GM21360 (cell line): Measurements from ENCODE around the gene GORASP1.

Experiments used
- ATAC-seq: cut with Tn5 transposase; IDR thresholded peaks from one replicate; pipeline ENCODE4 v1.9.1; 2021; ENCODE audit warnings: mild to moderate bottlenecking, moderate library complexity; ENCODE audit not compliant: unreplicated experiment

GORASP1 gene

GRCh38 chr3:39126532-39127071, 19.2 kb upstream of the GORASP1 start:
- ATAC-seq: no peak

DNA sequence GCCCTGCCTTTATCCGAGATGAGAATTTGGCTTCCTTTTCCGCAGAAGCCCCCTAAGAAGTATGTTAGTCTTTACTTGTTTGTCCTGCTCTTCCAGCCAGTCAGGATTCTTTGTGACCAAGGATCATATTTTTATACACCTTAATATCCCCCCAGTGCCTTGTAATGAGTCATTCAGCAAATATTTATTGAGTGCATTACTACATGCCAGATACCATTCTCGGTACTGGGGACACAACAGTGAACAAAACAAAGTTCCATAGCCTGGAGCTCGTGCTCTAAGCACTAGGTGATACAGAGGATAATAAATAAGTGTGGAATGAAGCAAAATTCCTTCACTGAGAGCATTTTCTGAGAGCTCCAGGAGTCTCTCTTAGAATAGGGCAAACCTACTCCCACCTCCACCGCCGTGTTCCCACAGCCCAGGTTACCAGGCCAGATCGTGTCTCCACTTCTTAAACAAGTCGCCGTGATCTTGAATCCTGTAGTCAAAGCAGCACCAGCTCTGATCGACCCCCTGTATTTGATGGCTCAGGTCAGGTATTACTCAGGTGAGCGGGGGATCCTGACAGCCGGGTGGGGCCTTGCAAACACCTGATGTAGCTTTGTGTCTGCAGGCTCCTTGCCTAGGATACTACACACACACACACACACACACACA, 18.5 kb upstream of the GORASP1 start:
- no peak for ATAC-seq

DNA sequence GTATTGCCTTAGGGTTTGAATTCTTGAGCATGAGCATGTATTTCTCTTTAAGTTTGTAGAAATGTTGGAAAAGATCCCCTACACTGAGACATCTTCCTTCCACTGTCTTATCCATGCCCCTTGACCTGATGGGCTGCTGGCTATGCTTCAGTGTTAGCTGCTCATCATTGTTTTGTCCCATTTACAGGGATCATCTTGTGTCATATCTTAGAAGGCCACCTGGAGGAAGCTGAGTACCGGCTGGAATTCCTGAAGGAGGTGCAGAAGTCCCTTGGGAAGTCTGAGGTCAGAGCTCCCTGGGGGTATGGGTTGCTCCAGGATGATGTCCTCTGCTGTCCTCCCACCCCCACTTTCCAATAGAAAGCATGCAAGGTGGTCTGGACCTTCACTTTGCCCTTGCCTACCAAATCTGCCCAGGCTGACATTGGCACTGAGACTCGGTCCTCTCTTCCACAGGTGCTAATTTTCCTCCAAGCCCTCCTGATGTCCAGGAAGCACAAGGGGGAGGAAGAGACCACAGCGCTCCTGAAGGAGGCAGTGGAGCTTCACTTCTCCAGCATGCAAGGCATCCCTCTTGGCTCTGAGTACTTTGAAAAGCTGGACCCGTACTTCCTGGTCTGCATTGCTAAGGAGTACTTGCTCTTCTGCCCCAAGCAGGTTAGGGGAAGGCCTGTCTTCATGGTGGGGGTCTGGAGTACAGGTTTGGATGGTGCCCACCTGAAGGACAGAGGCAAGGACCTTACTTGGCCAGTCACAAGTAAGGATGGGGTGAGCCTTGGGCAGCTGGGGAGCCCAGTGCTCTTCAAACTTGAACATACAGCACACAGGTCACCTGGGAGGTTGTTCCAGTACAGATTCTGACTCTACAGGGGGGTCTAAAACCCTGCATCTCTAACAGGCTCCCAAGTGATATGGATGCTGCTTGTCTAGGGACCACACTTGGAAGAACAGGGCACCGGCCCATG, 17.7 kb upstream of the GORASP1 start:
- ATAC-seq: no peak

DNA sequence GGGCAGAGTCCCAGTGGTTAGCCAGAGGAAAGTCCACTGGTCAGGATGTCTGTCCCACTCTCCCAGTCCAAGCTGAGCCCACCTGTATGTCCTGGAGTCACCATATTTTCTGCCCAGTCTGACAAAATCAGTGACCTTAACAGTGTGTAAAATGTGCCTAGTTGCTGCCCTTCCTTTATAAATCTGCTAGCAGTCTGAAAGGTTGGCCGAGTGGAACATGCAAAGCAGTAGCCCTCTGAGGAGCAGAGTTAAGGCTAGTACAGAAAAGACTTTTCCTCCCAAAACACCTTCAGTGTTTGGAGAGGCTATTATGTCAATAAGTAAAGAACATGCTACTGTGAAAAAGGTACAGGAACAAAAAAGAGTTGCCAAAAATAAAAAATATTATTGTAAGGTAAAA, 15.4 kb upstream of the GORASP1 start:
- peak; percentile 60 for ATAC-seq

DNA sequence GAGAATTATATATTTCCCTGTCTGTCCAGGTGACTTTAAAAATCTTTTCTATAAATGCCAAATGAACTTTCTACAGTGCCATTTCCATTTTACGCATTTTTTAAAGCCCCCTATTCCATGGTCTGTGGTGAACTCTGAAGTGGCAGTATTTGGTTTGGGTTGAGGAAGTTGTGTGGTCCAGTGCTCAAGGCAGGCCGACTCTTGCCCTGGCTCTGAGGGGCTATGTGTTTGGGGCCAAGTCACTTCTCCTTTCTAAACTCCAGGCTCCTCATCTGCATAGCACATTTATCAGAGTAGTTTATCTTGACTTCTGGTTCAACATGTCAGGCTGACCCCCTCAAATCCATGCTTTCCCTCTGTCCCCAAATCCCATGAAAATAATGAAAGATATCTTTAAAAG, 14.2 kb upstream of the GORASP1 start:
- no peak for ATAC-seq

DNA sequence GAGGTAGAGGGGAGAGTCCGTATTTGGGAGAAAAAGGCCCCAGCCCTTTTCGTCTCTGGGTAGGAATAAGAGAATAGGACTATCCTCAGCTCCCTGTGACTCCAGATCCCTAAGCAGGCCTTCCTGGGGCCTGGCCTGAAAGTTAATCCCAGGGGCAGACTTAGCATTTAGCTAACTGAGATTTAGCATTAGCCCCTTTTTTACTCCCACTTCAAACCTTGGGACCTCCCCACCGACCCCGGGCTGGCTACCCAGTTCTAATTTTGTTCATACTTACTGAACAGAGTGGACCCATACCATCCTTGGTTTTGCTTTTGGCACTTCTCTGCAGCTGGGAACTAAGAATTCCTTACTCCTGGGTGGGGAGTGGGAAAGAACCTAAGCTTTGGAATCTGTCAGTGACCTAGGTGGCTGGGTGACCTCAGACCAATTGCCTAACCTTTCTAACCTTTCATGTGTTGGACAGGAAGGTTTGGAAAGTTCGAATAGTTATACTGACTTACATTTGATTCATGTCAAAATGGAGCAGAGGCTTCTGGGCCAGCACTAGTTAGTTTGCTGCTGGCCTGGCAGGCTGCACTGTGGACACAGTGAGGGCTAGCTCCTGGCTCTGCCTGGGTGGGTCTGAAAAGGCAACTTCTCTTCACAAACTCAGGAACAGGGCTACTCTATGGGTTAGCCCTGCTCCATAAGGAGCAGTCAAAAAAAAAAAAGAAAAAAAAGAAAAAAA, 11.7 kb upstream of the GORASP1 start:
- no peak for ATAC-seq

DNA sequence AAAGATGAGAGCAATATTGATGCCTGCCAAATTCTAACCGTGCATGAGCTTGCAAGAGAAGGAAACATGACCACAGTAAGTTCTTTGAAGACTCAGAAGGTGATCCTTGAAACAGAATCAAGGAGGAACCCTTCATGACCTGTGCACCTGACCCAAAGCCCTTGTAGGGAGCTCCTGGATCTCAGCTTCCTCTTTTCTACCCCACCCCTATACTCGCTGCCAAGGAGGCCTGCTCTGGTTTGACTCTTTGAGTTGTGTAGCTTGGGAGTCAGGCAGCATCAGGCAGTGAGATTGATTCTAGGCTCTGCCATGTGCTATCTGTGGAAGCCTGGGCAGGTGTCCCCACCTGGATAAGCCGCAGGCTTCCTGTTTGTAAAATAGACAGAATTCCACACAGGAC, 10.7 kb upstream of the GORASP1 start:
- ATAC-seq: no peak

DNA sequence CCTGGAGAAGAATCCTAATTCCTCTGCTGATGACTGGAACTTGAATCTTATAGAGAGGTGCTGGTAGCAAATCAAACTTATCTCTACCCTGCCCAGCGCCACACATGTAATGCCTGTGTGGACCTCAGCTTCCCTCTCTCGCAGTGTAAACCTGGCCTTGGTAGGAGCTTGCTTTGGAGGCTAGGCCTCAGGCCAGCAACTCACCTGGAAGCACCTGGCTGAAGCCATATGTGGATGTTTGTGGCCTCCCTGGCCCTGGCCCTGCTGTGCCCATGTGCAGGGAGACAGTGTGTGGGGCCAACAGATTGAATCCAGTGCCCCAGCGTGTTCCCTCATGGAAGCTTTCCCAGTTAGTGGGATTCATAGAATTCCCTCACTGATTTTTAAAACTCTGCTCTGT, 8.4 kb upstream of the GORASP1 start:
- ATAC-seq: no peak

DNA sequence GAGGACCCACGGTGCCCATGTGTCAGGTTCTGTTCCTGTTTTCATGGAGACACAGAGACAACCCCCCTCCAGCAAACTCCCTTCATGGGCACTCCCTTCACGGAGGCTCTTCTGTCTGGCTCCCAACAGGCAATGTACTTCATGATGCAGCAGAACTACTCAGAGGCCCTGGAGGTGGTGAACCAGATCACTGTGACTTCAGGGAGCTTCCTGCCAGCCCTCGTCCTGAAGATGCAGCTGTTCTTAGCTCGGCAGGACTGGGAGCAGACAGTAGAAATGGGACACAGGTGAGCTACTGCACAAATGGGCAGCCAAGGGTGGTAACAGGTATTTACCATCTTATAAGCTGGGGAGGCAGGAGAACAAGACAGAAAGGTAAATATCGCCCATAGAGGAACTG, 7.0 kb upstream of the GORASP1 start:
- no peak for ATAC-seq

- ATAC-seq: no peak
Measured at GRCh38 chr3:39113291-39113690, 5.9 kb upstream of the GORASP1 start.

DNA sequence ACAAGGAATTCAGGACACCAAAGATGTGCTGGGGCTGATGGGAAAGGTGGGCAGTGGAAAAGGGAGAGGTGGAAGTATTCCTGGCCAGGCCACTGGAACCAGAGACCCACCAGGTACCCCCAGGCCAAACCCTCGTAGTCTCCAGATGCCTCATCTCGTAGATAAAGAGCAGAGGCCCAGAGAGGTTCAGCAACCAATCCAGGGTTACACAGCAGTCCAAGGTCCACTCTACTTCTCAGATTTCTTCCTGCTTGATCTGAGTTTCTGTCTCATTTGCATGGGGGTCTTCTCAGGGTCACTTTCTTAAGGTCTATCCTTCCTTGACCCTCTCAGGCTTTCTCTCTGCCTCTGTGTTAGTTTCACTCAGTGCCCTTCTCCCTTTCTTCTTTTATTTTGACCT, 5.1 kb upstream of the GORASP1 start:
- no peak for ATAC-seq

- ATAC-seq: no peak
Measured at GRCh38 chr3:39112113-39112512, 4.7 kb upstream of the GORASP1 start.

DNA sequence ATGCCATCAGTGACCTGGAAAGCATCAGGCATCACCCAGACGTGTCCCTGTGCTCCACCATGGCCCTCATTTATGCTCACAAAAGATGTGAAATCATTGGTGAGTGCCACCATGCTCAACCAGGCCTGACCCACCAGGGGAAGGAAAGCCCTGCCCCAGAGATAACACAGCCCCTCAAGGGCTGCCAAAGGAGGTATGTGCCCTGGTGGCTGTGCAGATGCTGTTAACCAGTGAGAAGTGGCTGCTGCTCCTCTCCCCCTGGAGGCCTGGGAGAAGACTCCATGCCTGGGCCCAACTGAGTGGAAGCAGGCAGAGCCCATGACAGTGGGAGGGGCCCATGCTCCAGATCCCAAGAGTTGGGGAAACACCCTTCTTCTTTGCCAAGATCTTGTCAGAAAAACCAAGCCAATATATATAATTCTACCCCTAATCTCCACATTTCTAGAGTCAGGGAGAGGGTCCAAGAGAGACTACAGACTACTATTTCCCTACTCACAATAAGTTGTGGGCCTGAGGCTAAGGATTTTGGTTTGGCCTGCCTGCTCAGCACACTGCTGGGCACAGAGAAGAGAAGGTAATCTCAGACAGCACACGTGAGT, 2.7 kb upstream of the GORASP1 start:
- no peak for ATAC-seq

GRCh38 chr3:39109086-39109485, 1.7 kb upstream of the GORASP1 start:
- ATAC-seq: no peak

DNA sequence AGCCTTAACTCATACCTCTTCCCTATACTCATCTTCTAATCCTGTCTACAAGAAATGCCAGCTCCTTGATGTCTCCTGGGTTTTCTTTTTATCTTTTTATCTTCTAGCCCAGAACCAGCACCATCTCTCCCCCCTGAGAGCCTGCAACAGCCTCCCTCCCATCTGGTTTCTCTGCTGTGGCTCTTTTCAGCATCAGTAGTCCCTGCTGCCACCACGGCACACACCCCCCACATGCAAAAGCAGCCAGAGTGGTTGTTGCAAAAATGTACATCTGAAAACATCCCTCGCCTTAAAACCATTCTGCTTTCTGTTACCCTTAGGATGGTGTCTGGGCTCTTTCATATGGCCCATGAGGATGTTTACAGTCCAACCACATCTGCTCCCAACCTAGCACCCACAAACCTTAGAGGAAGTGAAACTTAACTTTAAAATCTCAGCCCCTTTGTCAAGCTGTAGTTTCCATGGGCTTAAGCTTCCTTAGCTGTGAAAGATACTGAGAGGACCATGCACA, 828 bp upstream of the GORASP1 start:
- ATAC-seq: peak; percentile 78

- ATAC-seq: peak; percentile 8
Measured at GRCh38 chr3:39106851-39107387, 508 bp downstream of the GORASP1 start.

GRCh38 chr3:39106281-39106811, 1.1 kb downstream of the GORASP1 start:
- ATAC-seq: no peak

GRCh38 chr3:39105687-39106063, 1.8 kb downstream of the GORASP1 start:
- ATAC-seq: no peak

- ATAC-seq: no peak
Measured at GRCh38 chr3:39104961-39105686, 2.3 kb downstream of the GORASP1 start.
